Neuronal stem cell (in vitro differentiated cells): ENCODE measurements around the gene QRICH2.

Experiments used
- DNase-seq: peaks from one replicate; pipeline ENCODE4 v3.0.0-alpha.2; 2013; ENCODE audit warnings: low spot score
- H2AFZ ChIP-seq: one replicate; pipeline ENCODE4 v1.6.1; 2013; ENCODE audit warnings: mild to moderate bottlenecking, low read length, inconsistent platforms
- H2AK5ac ChIP-seq: 2 replicates; pipeline ENCODE4 v1.6.1; 2013; ENCODE audit warnings: low read depth, mild to moderate bottlenecking, inconsistent platforms, low read length, moderate library complexity, mixed read lengths
- H2BK120ac ChIP-seq: 2 replicates; pipeline ENCODE4 v1.6.1; 2013; ENCODE audit warnings: low read depth, mild to moderate bottlenecking, inconsistent platforms, low read length, moderate library complexity, mixed read lengths
- H2BK12ac ChIP-seq: one replicate; pipeline ENCODE4 v1.6.1; 2013; ENCODE audit warnings: low read length, inconsistent platforms
- H2BK15ac ChIP-seq: 2 replicates; pipeline ENCODE4 v1.6.1; 2013; ENCODE audit warnings: mild to moderate bottlenecking, low read length, inconsistent platforms, mixed read lengths
- H2BK5ac ChIP-seq: one replicate; pipeline ENCODE4 v1.6.1; 2013; ENCODE audit warnings: inconsistent platforms, mild to moderate bottlenecking, low read length, moderate library complexity
- H3K14ac ChIP-seq: one replicate; pipeline ENCODE4 v1.6.1; 2013; ENCODE audit warnings: low read length, inconsistent platforms
- H3K18ac ChIP-seq: 2 replicates; pipeline ENCODE4 v1.6.1; 2013; ENCODE audit warnings: low read length, inconsistent platforms
- H3K23ac ChIP-seq: 2 replicates; pipeline ENCODE4 v1.6.1; 2013; ENCODE audit warnings: low read depth, mild to moderate bottlenecking, mixed read lengths, low read length, inconsistent platforms; ENCODE audit not compliant: poor library complexity
- H3K27ac ChIP-seq: replicated peaks from 3 replicates; pipeline ENCODE4 v1.5.1; 2013; ENCODE audit warnings: low read length, inconsistent platforms
- H3K27me3 ChIP-seq, 3 experiments: 2 replicates each; pipeline ENCODE4 v1.6.1; 2013; ENCODE audit warnings: low read length in 3 of 3, mild to moderate bottlenecking in 2 of 3, inconsistent platforms in 1 of 3, low read depth in 1 of 3, mixed read lengths in 1 of 3, moderate library complexity in 1 of 3; ENCODE audit not compliant: control insufficient read depth in 3 of 3, insufficient read depth in 3 of 3
- H3K36me3 ChIP-seq, 2 donors: replicated peaks in 1 of 2; 2 replicates each; pipeline ENCODE4 v1.6.1; 2013; ENCODE audit warnings: low read length in 2 of 2; ENCODE audit not compliant: control insufficient read depth in 2 of 2, insufficient read depth in 2 of 2
- H3K4ac ChIP-seq: 2 replicates; pipeline ENCODE4 v1.6.1; 2013; ENCODE audit warnings: inconsistent platforms, mild to moderate bottlenecking, low read length, moderate library complexity
- H3K4me1 ChIP-seq, 2 donors: 1 replicate in 1 of 2; 2 replicates in 1 of 2; pipeline ENCODE4 v1.6.1; 2013; ENCODE audit warnings: low read length in 2 of 2, low read depth in 1 of 2; ENCODE audit not compliant: control insufficient read depth in 2 of 2, insufficient read depth in 1 of 2
- H3K4me2 ChIP-seq: one replicate; pipeline ENCODE4 v1.6.1; 2013; ENCODE audit warnings: mild to moderate bottlenecking, low read length, inconsistent platforms; ENCODE audit not compliant: insufficient read depth, poor library complexity, severe bottlenecking
- H3K4me3 ChIP-seq, 2 donors: 2 replicates each; pipeline ENCODE4 v1.5.1; 2013; ENCODE audit warnings: low read length in 2 of 2, mild to moderate bottlenecking in 2 of 2, inconsistent platforms in 1 of 2, moderate library complexity in 1 of 2
- H3K79me1 ChIP-seq: one replicate; pipeline ENCODE4 v1.6.1; 2013; ENCODE audit warnings: low read depth, mild to moderate bottlenecking, inconsistent platforms, low read length, moderate library complexity
- H3K9ac ChIP-seq: one replicate; pipeline ENCODE4 v1.6.1; 2013; ENCODE audit warnings: mild to moderate bottlenecking, low read depth, low read length, inconsistent platforms; ENCODE audit not compliant: poor library complexity
- H3K9me3 ChIP-seq, 2 donors: replicated peaks in 1 of 2; 2 replicates each; pipeline versions ENCODE3 to v1.6.1; 2013; ENCODE audit warnings: low read length in 2 of 2, mild to moderate bottlenecking in 2 of 2, inconsistent platforms in 1 of 2, low read depth in 1 of 2, mixed read lengths in 1 of 2, moderate library complexity in 1 of 2; ENCODE audit not compliant: control insufficient read depth in 2 of 2, insufficient read depth in 1 of 2
- H4K8ac ChIP-seq: one replicate; pipeline ENCODE4 v1.6.1; 2013; ENCODE audit warnings: low read depth, mild to moderate bottlenecking, inconsistent platforms, low read length, moderate library complexity
- H4K91ac ChIP-seq: one replicate; pipeline ENCODE4 v1.6.1; 2013; ENCODE audit warnings: low read length, low read depth, mild to moderate bottlenecking, inconsistent platforms; ENCODE audit not compliant: poor library complexity
- WGBS, 2 donors: extraction: QIAGEN DNeasy Blood & Tissue Kit; methylation state at CpG; one replicate each; pipeline ENCODE4 v1.1.7; 2013; ENCODE audit warnings: missing lambda C conversion rate in 2 of 2, mixed read lengths in 1 of 2; ENCODE audit not compliant: insufficient read length in 2 of 2, insufficient replicate concordance in 1 of 2; ENCODE audit errors: extremely low coverage in 2 of 2; 5-methylcytosine and 5-hydroxymethylcytosine counted together

Gene QRICH2

GRCh38 chr17:76239538-76240274, 68.4 kb downstream of the QRICH2 start:
- no peaks in the 10 kb centered on the region for H3K79me1 ChIP-seq

GRCh38 chr17:76238847-76239537, 69.1 kb downstream of the QRICH2 start:
- Histone ChIP-seq H3K27ac (no peak overlapping the region), H3K9me3 (no peaks in the 10 kb centered on the region), H3K27me3 (peaks cover 0 to 15% (median 0%) of the 10 kb centered on the region in 3 experiments), H4K8ac (no peak overlapping the region), H2AK5ac (no peak overlapping the region), H2BK120ac (no peak overlapping the region), H2BK5ac (no peak overlapping the region), H3K9ac (no peak overlapping the region), H3K18ac (no peak overlapping the region), H3K4me2 (peak overlapping the region; percentile 91), H3K4me1 (peaks cover 5% of the 10 kb centered on the region in 2 donors), H4K91ac (no peak overlapping the region), H3K23ac (no peak overlapping the region), H2BK12ac (no peak overlapping the region), H3K79me1 (no peaks in the 10 kb centered on the region), H3K4ac (no peak overlapping the region), H2AFZ (no peak overlapping the region), H3K4me3 (peak overlapping the region in 1 of 2 donors; percentile 68), H3K14ac (no peak overlapping the region), H2BK15ac (no peak overlapping the region), H3K36me3 (no peaks in the 10 kb centered on the region)
- no peak for DNase-seq
- no CpG with 5 or more reads among the region's 11 CpGs for WGBS, 2 donors

More at GRCh38 chr17:76239538-76240274, 68.4 kb downstream of the QRICH2 start:
- Histone ChIP-seq H4K8ac (no peak overlapping the region), H2AFZ (peak overlapping the region; percentile 87), H3K4me1 (peaks cover 5% of the 10 kb centered on the region in 2 donors), H2AK5ac (peak overlapping the region; percentile 98), H3K36me3 (no peaks in the 10 kb centered on the region), H4K91ac (no peak overlapping the region), H3K9me3 (no peaks in the 10 kb centered on the region), H2BK120ac (no peak overlapping the region), H2BK5ac (no peak overlapping the region), H3K27ac (no peak overlapping the region), H3K18ac (peak overlapping the region; percentile 97), H3K23ac (peak overlapping the region; percentile 34), H3K4me3 (peak overlapping the region; percentile 68 to 86), H3K27me3 (peaks cover 0 to 15% (median 0%) of the 10 kb centered on the region in 3 experiments), H3K4ac (no peak overlapping the region), H3K4me2 (peak overlapping the region; percentile 91), H2BK15ac (peak overlapping the region; percentile 65), H2BK12ac (peak overlapping the region; percentile 77), H3K9ac (peak overlapping the region; percentile 90), H3K14ac (no peak overlapping the region)
- no CpG with 5 or more reads among the region's 75 CpGs for WGBS, 2 donors
- DNase-seq = no peak

- peaks cover 5% of the 10 kb centered on the region in 2 donors for H3K4me1 ChIP-seq
- no peak overlapping the region for H4K8ac ChIP-seq
- no peak overlapping the region for H3K23ac ChIP-seq
- H3K79me1 ChIP-seq = no peaks in the 10 kb centered on the region
- no peak overlapping the region for H3K4me2 ChIP-seq
- H2AK5ac ChIP-seq = no peak overlapping the region
- no peak overlapping the region for H3K27ac ChIP-seq
- no peaks in the 10 kb centered on the region for H3K9me3 ChIP-seq
- H3K9ac ChIP-seq = no peak overlapping the region
- H2BK5ac ChIP-seq = no peak overlapping the region
- H2AFZ ChIP-seq = no peak overlapping the region
- H2BK120ac ChIP-seq = no peak overlapping the region
- H2BK12ac ChIP-seq = no peak overlapping the region
- no peak for DNase-seq
- no peak overlapping the region for H4K91ac ChIP-seq
- H3K27me3 ChIP-seq = peaks cover 0 to 15% (median 0%) of the 10 kb centered on the region in 3 experiments
- H3K4me3 ChIP-seq = no peak overlapping the region
- WGBS, 2 donors = no CpG with 5 or more reads among the region's 7 CpGs
- no peak overlapping the region for H3K14ac ChIP-seq
- no peak overlapping the region for H3K18ac ChIP-seq
- H3K36me3 ChIP-seq = no peaks in the 10 kb centered on the region
- H2BK15ac ChIP-seq = no peak overlapping the region
- no peak overlapping the region for H3K4ac ChIP-seq
Measured at GRCh38 chr17:76237859-76238313, 70.2 kb downstream of the QRICH2 start.

GRCh38 chr17:76236603-76237002, 71.5 kb downstream of the QRICH2 start:
- H3K4ac ChIP-seq = no peak overlapping the region
- H3K4me1 ChIP-seq = peaks cover 5% of the 10 kb centered on the region in 2 donors
- H2BK12ac ChIP-seq = no peak overlapping the region
- no peak overlapping the region for H2BK5ac ChIP-seq
- no peaks in the 10 kb centered on the region for H3K79me1 ChIP-seq
- DNase-seq = no peak
- no peak overlapping the region for H3K4me2 ChIP-seq
- no peak overlapping the region for H2BK120ac ChIP-seq
- H3K36me3 ChIP-seq = no peaks in the 10 kb centered on the region
- no peak overlapping the region for H2AFZ ChIP-seq
- no peaks in the 10 kb centered on the region for H3K9me3 ChIP-seq
- H4K91ac ChIP-seq = no peak overlapping the region
- no peak overlapping the region for H3K23ac ChIP-seq
- H3K27me3 ChIP-seq = peaks cover 0 to 13% (median 0%) of the 10 kb centered on the region in 3 experiments
- no peak overlapping the region for H2AK5ac ChIP-seq
- H3K27ac ChIP-seq = no peak overlapping the region
- H3K9ac ChIP-seq = no peak overlapping the region
- H3K18ac ChIP-seq = no peak overlapping the region
- H3K4me3 ChIP-seq = no peak overlapping the region
- H4K8ac ChIP-seq = no peak overlapping the region
- H2BK15ac ChIP-seq = no peak overlapping the region
- no peak overlapping the region for H3K14ac ChIP-seq
